Mesendoderm (in vitro differentiated cells): ENCODE data around the gene CCDC142.
"Not testable (repeated sequence)": the region's sequence is repeated elsewhere in the genome, so short reads cannot be mapped to it uniquely, and the experiment has no call there.

ENCODE experiments used
- DNase-seq: peaks from one replicate; pipeline ENCODE4 v3.0.0; 2013
- H2AK5ac ChIP-seq: 2 replicates; pipeline ENCODE4 v1.6.1; 2013; ENCODE audit warnings: low read length, inconsistent platforms
- H2BK120ac ChIP-seq: 2 replicates; pipeline ENCODE4 v1.6.1; 2013; ENCODE audit warnings: low read depth, mild to moderate bottlenecking, low read length, moderate library complexity, mixed read lengths
- H2BK15ac ChIP-seq: replicated peaks from 2 replicates; pipeline ENCODE4 v1.6.1; 2013; ENCODE audit warnings: low read depth, mild to moderate bottlenecking, moderate library complexity
- H2BK5ac ChIP-seq: 2 replicates; pipeline ENCODE4 v1.6.1; 2013; ENCODE audit warnings: low read length, inconsistent platforms
- H3K18ac ChIP-seq: 2 replicates; pipeline ENCODE4 v1.6.1; 2013; ENCODE audit warnings: mild to moderate bottlenecking, low read length, mixed read lengths
- H3K23ac ChIP-seq: one replicate; pipeline ENCODE4 v1.6.1; 2013; ENCODE audit warnings: low read length
- H3K27ac ChIP-seq: 2 replicates; pipeline ENCODE4 v1.5.1; 2013; ENCODE audit warnings: low read depth, mild to moderate bottlenecking, inconsistent platforms, low read length, moderate library complexity
- H3K27me3 ChIP-seq: 2 replicates; pipeline ENCODE4 v1.6.1; 2013; ENCODE audit warnings: low read length, control low read depth, mild to moderate bottlenecking, inconsistent platforms; ENCODE audit not compliant: insufficient read depth, poor library complexity
- H3K36me3 ChIP-seq: 2 replicates; pipeline ENCODE4 v1.6.1; 2013; ENCODE audit warnings: low read length, inconsistent platforms; ENCODE audit not compliant: control insufficient read depth, insufficient read depth
- H3K4ac ChIP-seq: one replicate; pipeline ENCODE4 v1.6.1; 2013; ENCODE audit warnings: low read depth, mild to moderate bottlenecking, low read length, moderate library complexity
- H3K4me1 ChIP-seq: 2 replicates; pipeline ENCODE4 v1.6.1; 2013; ENCODE audit warnings: low read depth, low read length, inconsistent platforms; ENCODE audit not compliant: control insufficient read depth
- H3K4me2 ChIP-seq: 2 replicates; pipeline ENCODE4 v1.6.1; 2013; ENCODE audit warnings: low read length
- H3K4me3 ChIP-seq: 2 replicates; pipeline ENCODE4 v1.5.1; 2013; ENCODE audit warnings: mild to moderate bottlenecking, low read length
- H3K56ac ChIP-seq: one replicate; pipeline ENCODE4 v1.6.1; 2013; ENCODE audit warnings: low read length
- H3K79me1 ChIP-seq: 2 replicates; pipeline ENCODE4 v1.6.1; 2013; ENCODE audit warnings: low read length, inconsistent platforms
- H3K79me2 ChIP-seq: 2 replicates; pipeline ENCODE4 v1.6.1; 2013; ENCODE audit warnings: mild to moderate bottlenecking, low read length; ENCODE audit not compliant: control insufficient read depth, insufficient read depth
- H3K9ac ChIP-seq: 2 replicates; pipeline ENCODE4 v1.6.1; 2013; ENCODE audit warnings: low read length, inconsistent platforms
- H4K5ac ChIP-seq: one replicate; pipeline ENCODE4 v1.6.1; 2013; ENCODE audit warnings: low read length
- H4K8ac ChIP-seq: one replicate; pipeline ENCODE4 v1.6.1; 2013; ENCODE audit warnings: low read depth, mild to moderate bottlenecking, control low read depth, low read length, moderate library complexity
- WGBS: extraction: QIAGEN DNeasy Blood & Tissue Kit; methylation state at CpG from one replicate; pipeline ENCODE4 v1.1.7; 2013; ENCODE audit warnings: low lambda C conversion rate, missing lambda C conversion rate; ENCODE audit not compliant: insufficient coverage; ENCODE audit errors: extremely low coverage; 5-methylcytosine and 5-hydroxymethylcytosine counted together

Gene CCDC142

DNA sequence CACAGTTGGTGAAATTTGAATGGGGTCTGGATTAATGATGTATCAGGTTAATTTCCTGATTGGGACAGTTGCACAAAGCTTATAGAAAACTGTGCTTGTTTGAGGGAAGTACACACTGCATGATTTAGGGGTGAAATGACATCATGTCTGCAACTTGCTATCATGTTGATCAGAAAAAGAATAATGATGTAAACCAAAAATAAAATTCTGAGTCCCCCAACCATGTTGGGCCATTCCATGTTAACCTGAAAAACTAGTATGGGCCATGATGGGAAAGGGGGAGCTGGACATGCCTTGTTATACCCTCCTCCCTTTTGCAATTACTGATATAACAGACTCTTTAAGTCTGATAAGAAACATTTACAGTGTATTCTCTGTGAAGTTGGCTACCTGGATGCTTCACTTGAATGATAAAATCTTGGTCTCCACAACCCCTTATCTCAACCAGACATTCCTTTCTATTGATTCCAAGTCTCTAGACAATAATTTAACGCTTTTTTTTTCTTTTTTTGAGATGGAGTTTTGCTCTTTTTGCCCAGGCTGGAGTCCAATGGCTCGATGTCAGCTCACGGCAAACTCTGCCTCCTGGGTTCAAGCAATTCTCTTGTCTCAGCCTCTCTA is 32.1 kb downstream of the CCDC142 start:
- Histone ChIP-seq H3K4ac (no peak overlapping the region), H2BK15ac (no peak overlapping the region)
- WGBS, result no CpG with 5 or more reads among the region's 3 CpGs

DNA sequence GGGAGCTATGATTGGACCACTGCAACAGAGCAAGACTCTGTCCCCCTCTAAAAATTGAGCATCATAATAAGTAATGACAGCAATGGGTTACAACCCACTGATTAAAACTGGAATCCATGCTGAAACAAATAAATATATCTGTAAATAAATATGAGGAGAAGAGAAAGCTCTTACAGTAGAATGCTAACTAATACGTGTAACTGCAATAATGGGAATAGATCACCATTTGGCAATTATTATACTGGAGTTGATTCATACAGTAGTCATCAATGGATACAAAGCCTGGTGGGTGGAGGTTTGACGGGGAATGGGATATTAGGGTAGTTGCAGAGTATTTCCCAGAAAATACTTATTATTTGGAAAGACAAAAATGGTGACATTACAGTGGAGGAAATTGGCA is 34.0 kb downstream of the CCDC142 start:
- H4K8ac ChIP-seq, result no peak overlapping the region
- no peak overlapping the region for H2BK120ac ChIP-seq
- no peak overlapping the region for H3K4me2 ChIP-seq
- H3K27ac ChIP-seq, result no peak overlapping the region
- no peak for DNase-seq
- no peak overlapping the region for H2BK15ac ChIP-seq
- no peak overlapping the region for H3K4me3 ChIP-seq
- H3K23ac ChIP-seq, result no peak overlapping the region
- H2BK5ac ChIP-seq, result no peak overlapping the region
- H3K79me1 ChIP-seq, result no peaks in the 10 kb centered on the region
- WGBS, result no CpG with 5 or more reads among the region's 2 CpGs
- no peak overlapping the region for H3K18ac ChIP-seq
- no peak overlapping the region for H2AK5ac ChIP-seq
- H3K36me3 ChIP-seq, result no peaks in the 10 kb centered on the region
- H3K4me1 ChIP-seq, result no peaks in the 10 kb centered on the region
- no peak overlapping the region for H4K5ac ChIP-seq
- H3K9ac ChIP-seq, result no peak overlapping the region
- no peak overlapping the region for H3K4ac ChIP-seq
- no peak overlapping the region for H3K56ac ChIP-seq
- no peaks in the 10 kb centered on the region for H3K79me2 ChIP-seq
- H3K27me3 ChIP-seq, result no peaks in the 10 kb centered on the region

More for the DNA sequence above, 32.1 kb downstream of the CCDC142 start:
- H3K36me3 ChIP-seq, result no peaks in the 10 kb centered on the region
- no peak overlapping the region for H3K4me2 ChIP-seq
- DNase-seq, result no peak
- H2AK5ac ChIP-seq, result no peak overlapping the region
- no peak overlapping the region for H3K23ac ChIP-seq
- no peak overlapping the region for H3K56ac ChIP-seq
- peaks cover 2% of the 10 kb centered on the region for H3K4me1 ChIP-seq
- peaks cover 2% of the 10 kb centered on the region for H3K79me2 ChIP-seq
- H3K27ac ChIP-seq, result no peak overlapping the region
- no peak overlapping the region for H3K18ac ChIP-seq
- H3K9ac ChIP-seq, result no peak overlapping the region
- no peak overlapping the region for H4K8ac ChIP-seq
- peaks cover 3% of the 10 kb centered on the region for H3K79me1 ChIP-seq
- H3K27me3 ChIP-seq, result no peaks in the 10 kb centered on the region
- no peak overlapping the region for H2BK120ac ChIP-seq
- no peak overlapping the region for H3K4me3 ChIP-seq
- no peak overlapping the region for H4K5ac ChIP-seq
- no peak overlapping the region for H2BK5ac ChIP-seq

DNA sequence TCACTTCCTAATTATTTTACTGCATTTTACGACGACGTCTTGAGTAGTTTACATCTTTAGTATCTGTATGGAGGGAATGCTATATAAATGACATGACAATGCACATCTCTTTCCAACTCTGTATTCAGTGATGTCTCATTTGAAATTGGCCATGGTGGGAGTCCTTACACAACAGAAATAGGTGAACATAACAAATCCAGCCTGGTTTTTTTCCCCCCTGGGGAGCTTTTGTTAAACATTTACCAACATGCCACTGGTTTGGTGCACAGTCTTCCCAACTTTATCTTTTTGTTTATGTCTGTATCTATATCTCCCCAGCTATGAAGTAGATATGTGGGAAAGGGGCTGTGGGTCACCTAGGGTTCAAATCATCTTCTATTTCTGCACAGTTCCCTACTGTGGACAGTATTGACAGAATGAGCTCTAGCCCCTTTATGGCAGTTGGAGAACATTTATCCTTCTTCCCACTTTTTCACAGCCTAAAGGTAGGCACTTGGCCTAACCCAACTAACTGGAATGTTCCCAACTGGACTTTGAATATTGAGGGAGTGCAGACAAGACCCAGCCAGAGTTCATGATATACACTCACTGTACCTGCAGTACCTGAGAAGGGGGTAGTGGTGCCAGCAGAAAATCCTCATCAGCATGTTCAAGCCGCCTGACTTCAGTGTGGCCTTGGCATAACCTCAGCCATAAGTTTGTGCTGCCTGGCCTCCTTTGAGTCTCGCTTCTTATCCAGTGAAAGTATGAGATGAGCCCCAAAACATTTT is 35.4 kb downstream of the CCDC142 start:
- no peak overlapping the region for H3K9ac ChIP-seq
- H2BK5ac ChIP-seq, result no peak overlapping the region
- DNase-seq, result no peak
- no peak overlapping the region for H3K18ac ChIP-seq
- H4K8ac ChIP-seq, result no peak overlapping the region
- H3K79me2 ChIP-seq, result no peaks in the 10 kb centered on the region
- no peaks in the 10 kb centered on the region for H3K4me1 ChIP-seq
- no CpG with 5 or more reads among the region's 5 CpGs for WGBS
- H3K4ac ChIP-seq, result no peak overlapping the region
- H3K27ac ChIP-seq, result no peak overlapping the region
- H3K23ac ChIP-seq, result no peak overlapping the region
- no peak overlapping the region for H3K4me2 ChIP-seq
- no peak overlapping the region for H2BK15ac ChIP-seq
- no peak overlapping the region for H3K56ac ChIP-seq
- no peaks in the 10 kb centered on the region for H3K36me3 ChIP-seq
- H4K5ac ChIP-seq, result no peak overlapping the region
- H2AK5ac ChIP-seq, result no peak overlapping the region
- H3K27me3 ChIP-seq, result no peaks in the 10 kb centered on the region
- no peak overlapping the region for H2BK120ac ChIP-seq
- H3K4me3 ChIP-seq, result no peak overlapping the region
- no peaks in the 10 kb centered on the region for H3K79me1 ChIP-seq

DNA sequence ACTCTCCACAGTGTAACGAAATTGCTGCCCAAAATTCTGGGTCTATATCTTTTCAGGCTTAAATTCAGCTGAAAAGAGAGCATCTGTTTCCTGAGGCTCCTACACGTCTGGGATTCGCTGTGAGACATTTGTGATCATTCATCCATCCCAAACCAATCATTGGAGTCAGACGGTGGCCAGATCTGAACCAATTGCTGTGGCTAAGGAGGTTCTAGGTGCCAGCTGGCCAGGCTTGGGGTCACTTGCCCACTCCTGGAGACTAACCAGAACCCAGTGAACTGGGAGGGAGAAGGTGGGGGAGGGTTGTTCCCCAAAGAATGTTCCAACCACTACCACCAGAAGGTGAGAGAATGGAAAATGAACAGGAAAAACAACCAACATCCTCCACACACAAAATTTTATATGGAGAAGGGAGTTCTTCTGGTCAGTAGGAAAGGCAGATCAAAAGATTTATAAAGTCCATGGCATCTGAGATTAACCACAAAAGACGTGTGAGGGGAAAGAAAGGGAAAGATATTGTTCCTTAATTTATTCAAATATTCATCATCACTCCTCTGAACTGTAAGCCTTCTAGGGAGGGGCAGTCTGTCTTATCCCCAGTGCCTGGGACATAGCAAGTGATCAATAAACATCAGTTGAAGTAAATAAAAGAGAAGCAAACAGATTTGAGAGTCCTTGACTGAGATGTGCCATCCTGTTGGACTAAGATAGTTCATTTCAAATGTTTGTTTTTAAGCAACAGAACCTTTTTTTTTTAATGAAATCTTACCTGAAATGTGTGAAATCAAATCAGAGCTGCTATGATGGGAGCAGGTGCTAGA is 38.1 kb downstream of the CCDC142 start:
- no peak overlapping the region for H4K5ac ChIP-seq
- H3K4me1 ChIP-seq, result peaks cover under 1% of the 10 kb centered on the region
- H3K79me1 ChIP-seq, result peaks cover 4% of the 10 kb centered on the region
- H3K9ac ChIP-seq, result no peak overlapping the region
- H4K8ac ChIP-seq, result no peak overlapping the region
- no peak overlapping the region for H3K56ac ChIP-seq
- H3K27ac ChIP-seq, result no peak overlapping the region
- no peak overlapping the region for H2AK5ac ChIP-seq
- H2BK120ac ChIP-seq, result no peak overlapping the region
- H3K79me2 ChIP-seq, result peaks cover 10% of the 10 kb centered on the region
- H3K23ac ChIP-seq, result no peak overlapping the region
- H3K4ac ChIP-seq, result no peak overlapping the region
- H3K36me3 ChIP-seq, result no peaks in the 10 kb centered on the region
- no peak for DNase-seq
- no peak overlapping the region for H3K4me3 ChIP-seq
- no peak overlapping the region for H3K4me2 ChIP-seq
- no peak overlapping the region for H3K18ac ChIP-seq
- no peaks in the 10 kb centered on the region for H3K27me3 ChIP-seq
- H2BK5ac ChIP-seq, result no peak overlapping the region
- H2BK15ac ChIP-seq, result no peak overlapping the region
- WGBS, result no CpG with 5 or more reads among the region's 5 CpGs

DNA sequence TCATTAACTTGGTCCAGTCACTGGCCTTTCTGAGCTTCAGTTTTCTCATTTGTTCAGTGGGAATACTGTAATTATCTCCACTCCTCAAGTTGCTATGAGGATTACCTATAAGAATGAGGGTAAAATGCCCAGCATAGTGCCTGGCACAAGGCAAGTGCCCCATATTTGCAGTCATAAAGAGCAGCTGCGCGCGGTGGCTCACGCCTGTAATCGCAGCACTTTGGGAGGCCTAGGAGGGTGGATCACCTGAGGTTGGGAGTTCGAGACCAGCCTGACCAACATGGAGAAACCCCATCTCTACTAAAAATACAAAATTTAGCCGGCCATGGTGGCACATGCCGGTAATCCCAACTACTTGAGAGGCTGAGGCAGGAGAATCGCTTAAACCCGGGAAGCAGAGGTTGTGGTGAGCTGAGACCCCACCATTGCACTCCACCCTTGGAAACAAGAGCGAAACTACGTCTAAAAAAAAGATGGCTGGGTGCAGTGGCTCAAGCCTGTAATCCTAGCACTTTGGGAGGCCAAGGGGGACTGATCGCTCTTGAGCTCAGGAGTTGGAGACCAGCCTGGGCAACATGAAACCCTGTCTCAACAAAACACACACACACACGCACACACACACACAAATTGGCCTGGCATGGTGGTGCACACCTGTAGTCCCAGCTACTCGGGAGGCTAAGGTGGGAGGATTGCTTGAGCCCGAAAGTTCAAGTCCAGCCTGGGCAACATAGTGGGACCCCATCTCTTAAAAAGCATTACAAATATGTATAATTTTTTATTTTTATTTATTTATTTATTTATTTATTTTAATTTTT is 40.1 kb downstream of the CCDC142 start:
- not testable (repeated sequence) for DNase-seq, H2BK120ac ChIP-seq, H2AK5ac ChIP-seq, H3K18ac ChIP-seq, H4K5ac ChIP-seq, H3K23ac ChIP-seq, H3K36me3 ChIP-seq, H3K4me3 ChIP-seq, H2BK15ac ChIP-seq, H2BK5ac ChIP-seq, H3K4ac ChIP-seq, H4K8ac ChIP-seq, H3K27me3 ChIP-seq
- Histone ChIP-seq H3K79me2 (peaks cover 30% of the 10 kb centered on the region), H3K4me1 (peaks cover 12% of the 10 kb centered on the region), H3K79me1 (peaks cover 20% of the 10 kb centered on the region), H3K56ac (peak overlapping the region; percentile 15), H3K4me2 (peak overlapping the region; percentile 3), H3K9ac (peak overlapping the region; percentile 96), H3K27ac (peak overlapping the region; percentile 88)
- no CpG with 5 or more reads among the region's 16 CpGs for WGBS
